ES-I3 (cell line): ENCODE measurements around the gene WWOX.

Experiments
- H3K36me3 ChIP-seq: 2 replicates; pipeline ENCODE4 v1.6.1; 2013; ENCODE audit warnings: mild to moderate bottlenecking, low read length, control low read depth, moderate library complexity; ENCODE audit not compliant: insufficient read depth
- H3K4me1 ChIP-seq: 2 replicates; pipeline ENCODE4 v1.6.1; 2013; ENCODE audit warnings: mild to moderate bottlenecking, control low read depth, low read length; ENCODE audit not compliant: insufficient read depth
- H3K9ac ChIP-seq: 2 replicates; pipeline ENCODE4 v1.6.1; 2013; ENCODE audit warnings: low read depth, mild to moderate bottlenecking, low read length, moderate library complexity
- H3K9me3 ChIP-seq: 2 replicates; pipeline ENCODE4 v1.6.1; 2013; ENCODE audit warnings: mild to moderate bottlenecking, low read length, moderate library complexity; ENCODE audit not compliant: control insufficient read depth, insufficient read depth

Gene WWOX

GRCh38 chr16:78703936-78704335 is 604.5 kb downstream of the WWOX start:
- Histone ChIP-seq H3K36me3 (no peaks in the 10 kb centered on the region), H3K4me1 (no peaks in the 10 kb centered on the region), H3K9ac (no peak overlapping the region), H3K9me3 (peaks cover 5% of the 10 kb centered on the region; the same call in 1 of the 2 replicates)

GRCh38 chr16:78704416-78704815 is 605.0 kb downstream of the WWOX start:
- no peak overlapping the region for H3K9ac ChIP-seq

GRCh38 chr16:78705694-78706093 is 606.2 kb downstream of the WWOX start:
- Histone ChIP-seq H3K4me1 (no peaks in the 10 kb centered on the region), H3K9me3 (peaks cover 5% of the 10 kb centered on the region; the same call in 1 of the 2 replicates), H3K36me3 (no peaks in the 10 kb centered on the region), H3K9ac (no peak overlapping the region)

More at GRCh38 chr16:78704416-78704815, 605.0 kb downstream of the WWOX start:
- Histone ChIP-seq H3K9me3 (peaks cover 5% of the 10 kb centered on the region; the same call in 1 of the 2 replicates), H3K4me1 (no peaks in the 10 kb centered on the region), H3K36me3 (no peaks in the 10 kb centered on the region)

- H3K9me3 ChIP-seq, result peaks cover 5% of the 10 kb centered on the region; the same call in 1 of the 2 replicates
- no peak overlapping the region for H3K9ac ChIP-seq
- no peaks in the 10 kb centered on the region for H3K36me3 ChIP-seq
- no peaks in the 10 kb centered on the region for H3K4me1 ChIP-seq
Measured at GRCh38 chr16:78706637-78707036, 607.2 kb downstream of the WWOX start.

GRCh38 chr16:78709137-78709884 is 609.9 kb downstream of the WWOX start:
- Histone ChIP-seq H3K36me3 (no peaks in the 10 kb centered on the region), H3K9ac (no peak overlapping the region), H3K9me3 (peaks cover 5% of the 10 kb centered on the region; the same call in 1 of the 2 replicates), H3K4me1 (no peaks in the 10 kb centered on the region)

- Histone ChIP-seq H3K4me1 (no peaks in the 10 kb centered on the region), H3K9ac (no peak overlapping the region), H3K36me3 (no peaks in the 10 kb centered on the region), H3K9me3 (no peaks in the 10 kb centered on the region)
Measured at GRCh38 chr16:78715106-78715505, 615.7 kb downstream of the WWOX start.

- no peaks in the 10 kb centered on the region for H3K36me3 ChIP-seq
- no peak overlapping the region for H3K9ac ChIP-seq
- H3K9me3 ChIP-seq, result no peaks in the 10 kb centered on the region
- H3K4me1 ChIP-seq, result no peaks in the 10 kb centered on the region
Measured at GRCh38 chr16:78715673-78716072, 616.2 kb downstream of the WWOX start.

- no peaks in the 10 kb centered on the region for H3K36me3 ChIP-seq
- no peaks in the 10 kb centered on the region for H3K4me1 ChIP-seq
- H3K9ac ChIP-seq, result no peak overlapping the region
- H3K9me3 ChIP-seq, result no peaks in the 10 kb centered on the region
Measured at GRCh38 chr16:78718141-78718540, 618.7 kb downstream of the WWOX start.

- H3K9ac ChIP-seq, result no peak overlapping the region
- no peaks in the 10 kb centered on the region for H3K4me1 ChIP-seq
- no peaks in the 10 kb centered on the region for H3K36me3 ChIP-seq
- no peaks in the 10 kb centered on the region for H3K9me3 ChIP-seq
Measured at GRCh38 chr16:78720416-78720815, 621.0 kb downstream of the WWOX start.

GRCh38 chr16:78727536-78727935 is 628.1 kb downstream of the WWOX start:
- Histone ChIP-seq H3K36me3 (no peaks in the 10 kb centered on the region), H3K4me1 (no peaks in the 10 kb centered on the region), H3K9me3 (no peaks in the 10 kb centered on the region), H3K9ac (no peak overlapping the region)

GRCh38 chr16:78729687-78730086 is 630.2 kb downstream of the WWOX start:
- H3K4me1 ChIP-seq, result no peaks in the 10 kb centered on the region
- no peak overlapping the region for H3K9ac ChIP-seq
- no peaks in the 10 kb centered on the region for H3K36me3 ChIP-seq
- no peaks in the 10 kb centered on the region for H3K9me3 ChIP-seq

- Histone ChIP-seq H3K4me1 (no peaks in the 10 kb centered on the region), H3K9ac (no peak overlapping the region), H3K36me3 (no peaks in the 10 kb centered on the region), H3K9me3 (no peaks in the 10 kb centered on the region)
Measured at GRCh38 chr16:78731785-78732184, 632.3 kb downstream of the WWOX start.

GRCh38 chr16:78732696-78733095 is 633.2 kb downstream of the WWOX start:
- H3K9ac ChIP-seq, result no peak overlapping the region
- no peaks in the 10 kb centered on the region for H3K36me3 ChIP-seq
- H3K9me3 ChIP-seq, result no peaks in the 10 kb centered on the region
- H3K4me1 ChIP-seq, result no peaks in the 10 kb centered on the region

GRCh38 chr16:78735337-78735736 is 635.9 kb downstream of the WWOX start:
- Histone ChIP-seq H3K36me3 (no peaks in the 10 kb centered on the region), H3K9ac (no peak overlapping the region), H3K9me3 (no peaks in the 10 kb centered on the region), H3K4me1 (no peaks in the 10 kb centered on the region)

GRCh38 chr16:78737630-78738029 is 638.2 kb downstream of the WWOX start:
- Histone ChIP-seq H3K36me3 (no peaks in the 10 kb centered on the region), H3K9ac (no peak overlapping the region), H3K4me1 (no peaks in the 10 kb centered on the region), H3K9me3 (no peaks in the 10 kb centered on the region)
